ENCODE data around the gene DNAJC1. TPM values are rescaled to one million over a fixed set of nuclear protein-coding genes. Genes with fewer than 3 reads are reported as not detected.
"Not testable (repeated sequence)": the region's sequence is repeated elsewhere in the genome, so short reads cannot be mapped to it uniquely, and the experiment has no call there.

Gene DNAJC1
- total and polyA plus RNA-seq, 4 donors = 15.2 to 30.4 (median 22.7) TPM

DNA sequence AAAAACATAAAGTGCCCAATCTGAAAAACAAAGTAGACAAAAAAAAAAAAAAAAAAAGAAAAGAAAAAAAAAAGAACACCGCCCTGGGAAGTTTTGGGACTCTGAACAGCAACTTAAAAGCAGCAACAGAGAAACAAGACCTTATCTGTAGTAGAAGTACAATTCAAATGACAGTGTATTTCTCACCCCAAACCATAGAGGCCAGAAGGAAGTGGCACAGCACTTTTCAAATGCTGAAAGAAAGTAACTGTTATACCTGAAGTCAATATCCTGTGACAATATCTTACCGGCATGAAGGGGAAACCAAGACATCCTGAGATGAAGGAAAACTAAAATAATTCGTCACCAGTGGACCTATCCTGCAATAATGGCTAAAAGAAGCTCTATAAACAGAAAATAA is 112.1 kb downstream of the DNAJC1 start:
- ATAC-seq (ENCODE audit: low FRiP score) = no peak
- 97 to 98% methylated on average over 3 of the region's 3 CpGs for WGBS, 2 donors
- H3K9me3 ChIP-seq (ENCODE audit: control insufficient read depth, low read length) = peaks cover 3% of the 10 kb centered on the region
- H3K27me3 ChIP-seq (ENCODE audit: control insufficient read depth in 1 of 2, insufficient read depth in 2 of 2, low read length in 1 of 2) = no peaks in the 10 kb centered on the region
- intact Hi-C loops (cut with DNase I) = no loop called here
- H3K27ac ChIP-seq (ENCODE audit: low read depth in 1 of 2, low read length in 2 of 2) = no peak overlapping the region
- H3K4me3 ChIP-seq (ENCODE audit: low read length in 2 of 2) = no peak overlapping the region
- peaks cover 0 to 4% of the 10 kb centered on the region in 2 donors for H3K36me3 ChIP-seq (ENCODE audit: control insufficient read depth in 1 of 2, insufficient read depth in 2 of 2, low read length in 1 of 2)
- DNase-seq = no peak
- H3K4me1 ChIP-seq (ENCODE audit: control insufficient read depth in 1 of 2, insufficient read depth in 2 of 2, low read length in 2 of 2) = no peaks in the 10 kb centered on the region

DNA sequence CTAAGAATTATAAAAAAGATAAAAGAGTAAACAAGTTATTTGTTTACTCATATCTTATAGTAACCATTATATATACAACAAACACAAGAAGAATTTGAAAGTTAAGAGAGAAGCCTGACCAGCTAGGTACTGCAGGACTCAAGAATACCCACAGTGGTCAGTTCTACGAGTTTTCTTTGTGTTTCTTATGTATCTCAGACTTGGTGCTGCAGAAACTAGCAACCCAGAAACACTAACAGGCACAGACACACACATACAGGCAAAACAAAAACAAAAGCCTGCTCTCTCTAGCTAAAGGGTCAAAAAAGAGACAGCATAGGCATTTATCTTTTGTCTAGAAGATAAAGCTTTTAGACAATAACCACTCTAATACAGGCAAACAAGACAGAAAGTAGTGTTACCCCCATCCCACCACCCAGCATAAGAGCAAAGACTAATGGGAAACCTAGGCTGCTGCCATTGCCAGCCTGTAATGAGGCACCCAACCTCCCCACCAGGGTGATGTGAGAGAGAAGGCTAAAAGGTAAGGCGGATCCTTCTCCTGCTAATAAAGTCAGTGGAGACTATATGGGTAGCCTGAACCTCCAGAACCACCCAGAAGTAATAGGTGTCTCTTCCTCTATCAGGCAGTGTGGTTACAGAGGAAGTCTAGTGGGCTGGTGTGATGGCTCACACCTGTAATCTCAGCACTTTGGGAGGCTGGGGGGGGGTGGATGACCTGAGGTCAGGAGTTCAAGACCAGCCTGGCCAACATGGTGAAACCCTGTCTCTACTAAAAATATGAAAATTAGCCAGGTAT is 113.9 kb downstream of the DNAJC1 start:
- DNase-seq (no peak), ATAC-seq (ENCODE audit: low FRiP score) (no peak)
- Histone ChIP-seq H3K4me3 (ENCODE audit: low read length in 2 of 2) (no peak overlapping the region), H3K36me3 (ENCODE audit: control insufficient read depth in 1 of 2, insufficient read depth in 2 of 2, low read length in 1 of 2) (peaks cover 0 to 3% of the 10 kb centered on the region in 2 donors), H3K27me3 (ENCODE audit: control insufficient read depth in 1 of 2, insufficient read depth in 2 of 2, low read length in 1 of 2) (no peaks in the 10 kb centered on the region), H3K9me3 (ENCODE audit: control insufficient read depth, low read length) (peaks cover 2% of the 10 kb centered on the region), H3K4me1 (ENCODE audit: control insufficient read depth in 1 of 2, insufficient read depth in 2 of 2, low read length in 2 of 2) (no peaks in the 10 kb centered on the region), H3K27ac (ENCODE audit: low read depth in 1 of 2, low read length in 2 of 2) (no peak overlapping the region)
- intact Hi-C loops (cut with DNase I) = no loop called here
- WGBS, 2 donors = 91 to 96% methylated on average over 2 of the region's 2 CpGs

DNA sequence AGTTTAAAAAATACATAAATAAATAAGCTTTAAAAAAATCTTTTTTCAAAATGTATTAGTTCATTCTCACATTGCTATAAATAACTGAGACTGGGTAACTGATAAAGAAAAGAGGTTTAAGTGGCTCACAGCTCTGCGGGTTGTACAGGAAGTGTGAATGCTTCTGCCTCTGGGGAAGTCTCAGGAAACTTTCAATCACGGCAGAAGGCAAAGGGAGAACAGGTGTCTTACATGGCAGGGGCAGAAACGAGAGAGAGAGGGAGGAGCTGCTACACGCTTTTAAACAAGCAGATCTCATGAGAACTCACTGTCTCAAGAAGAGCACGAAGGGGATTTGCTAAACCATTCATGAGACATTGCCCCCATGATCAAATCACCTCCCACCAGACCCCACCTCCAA is 114.6 kb downstream of the DNAJC1 start:
- H3K36me3 ChIP-seq (ENCODE audit: control insufficient read depth in 1 of 2, insufficient read depth in 2 of 2, low read length in 1 of 2) = peaks cover 0 to 2% of the 10 kb centered on the region in 2 donors
- 65 to 66% methylated on average over 5 of the region's 5 CpGs for WGBS, 2 donors
- H3K27ac ChIP-seq (ENCODE audit: low read depth in 1 of 2, low read length in 2 of 2) = no peak overlapping the region
- H3K4me1 ChIP-seq (ENCODE audit: control insufficient read depth in 1 of 2, insufficient read depth in 2 of 2, low read length in 2 of 2) = no peaks in the 10 kb centered on the region
- intact Hi-C loops (cut with DNase I) = no loop called here
- peaks cover 1% of the 10 kb centered on the region for H3K9me3 ChIP-seq (ENCODE audit: control insufficient read depth, low read length)
- ATAC-seq (ENCODE audit: low FRiP score) = no peak
- no peak for DNase-seq
- H3K4me3 ChIP-seq (ENCODE audit: low read length in 2 of 2) = no peak overlapping the region
- H3K27me3 ChIP-seq (ENCODE audit: control insufficient read depth in 1 of 2, insufficient read depth in 2 of 2, low read length in 1 of 2) = no peaks in the 10 kb centered on the region

DNA sequence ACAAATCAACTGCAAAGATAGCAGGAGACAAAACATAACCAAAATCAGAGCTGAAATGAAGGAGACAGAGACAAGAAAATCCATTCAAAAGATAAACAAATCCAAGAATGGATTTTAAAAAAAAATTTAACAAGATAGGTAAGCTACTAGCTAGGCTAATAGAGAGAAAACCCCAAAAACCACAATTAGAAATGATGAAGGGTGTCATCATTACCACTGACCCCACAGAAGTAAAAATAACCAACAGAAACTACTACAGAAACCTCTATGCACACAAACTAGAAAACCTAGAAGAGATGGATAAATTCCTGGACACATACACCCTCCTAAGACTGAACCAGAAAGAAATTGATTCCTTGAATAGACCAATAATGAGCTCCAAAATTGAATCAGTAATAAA is 117.6 kb downstream of the DNAJC1 start:
- H3K27me3 ChIP-seq (ENCODE audit: control insufficient read depth in 1 of 2, insufficient read depth in 2 of 2, low read length in 1 of 2) = no peaks in the 10 kb centered on the region
- peaks cover 0 to 2% of the 10 kb centered on the region in 2 donors for H3K36me3 ChIP-seq (ENCODE audit: control insufficient read depth in 1 of 2, insufficient read depth in 2 of 2, low read length in 1 of 2)
- DNase-seq (no peak), ATAC-seq (ENCODE audit: low FRiP score) (no peak)
- peaks cover 1% of the 10 kb centered on the region for H3K9me3 ChIP-seq (ENCODE audit: control insufficient read depth, low read length)
- intact Hi-C loops (cut with DNase I) = no loop called here
- H3K4me3 ChIP-seq (ENCODE audit: low read length in 2 of 2) = no peak overlapping the region
- no peaks in the 10 kb centered on the region for H3K4me1 ChIP-seq (ENCODE audit: control insufficient read depth in 1 of 2, insufficient read depth in 2 of 2, low read length in 2 of 2)
- H3K27ac ChIP-seq (ENCODE audit: low read depth in 1 of 2, low read length in 2 of 2) = no peak overlapping the region

DNA sequence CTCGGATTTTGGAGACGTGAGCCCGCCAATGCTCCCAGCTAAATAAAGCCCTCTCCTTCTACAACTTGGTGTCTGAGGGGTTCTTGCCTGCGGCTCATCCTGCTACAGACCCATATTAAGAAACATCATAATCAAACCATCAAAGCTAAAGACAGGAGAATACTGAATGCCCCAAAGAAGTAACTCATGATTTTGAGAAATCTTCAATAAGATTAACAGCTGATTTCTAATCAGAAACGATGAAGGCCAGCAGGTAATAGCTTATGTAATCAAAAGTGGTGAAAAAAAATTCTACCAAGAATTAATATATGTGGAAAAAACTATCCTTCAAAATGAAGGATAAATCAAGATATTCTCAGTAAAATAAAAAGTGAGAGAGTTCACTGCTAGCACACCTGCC is 130.3 kb downstream of the DNAJC1 start:
- H3K36me3 ChIP-seq (ENCODE audit: control insufficient read depth in 1 of 2, insufficient read depth in 2 of 2, low read length in 1 of 2) = peaks cover 0 to 5% of the 10 kb centered on the region in 2 donors
- intact Hi-C loops (cut with DNase I) = no loop called here
- WGBS, 2 donors = 97 to 100% methylated on average over 5 of the region's 5 CpGs

DNA sequence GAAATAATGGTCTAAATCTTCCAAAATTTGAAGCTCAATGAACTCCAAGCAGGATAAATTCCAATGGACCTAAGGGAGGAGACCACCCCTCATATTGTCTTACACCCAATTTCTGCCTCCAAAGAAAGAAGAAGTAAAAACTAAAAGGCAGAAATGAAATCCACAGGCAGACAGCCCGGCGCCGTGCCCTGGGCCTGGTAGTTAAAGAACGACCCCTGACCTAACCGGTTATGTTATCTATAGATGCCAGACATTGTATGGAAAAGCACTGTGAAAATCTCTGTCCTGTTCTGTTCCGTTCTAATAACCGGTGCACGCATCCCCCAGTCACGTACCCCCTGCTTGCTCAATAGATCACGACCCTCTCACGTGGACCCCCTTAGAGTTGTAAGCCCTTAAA is 130.8 kb downstream of the DNAJC1 start:
- H3K9me3 ChIP-seq (ENCODE audit: control insufficient read depth, low read length); DNase-seq; ATAC-seq (ENCODE audit: low FRiP score); H3K4me3 ChIP-seq (ENCODE audit: low read length in 2 of 2); intact Hi-C loops (cut with DNase I); H3K27me3 ChIP-seq (ENCODE audit: control insufficient read depth in 1 of 2, insufficient read depth in 2 of 2, low read length in 1 of 2); H3K4me1 ChIP-seq (ENCODE audit: control insufficient read depth in 1 of 2, insufficient read depth in 2 of 2, low read length in 2 of 2); H3K36me3 ChIP-seq (ENCODE audit: control insufficient read depth in 1 of 2, insufficient read depth in 2 of 2, low read length in 1 of 2); H3K27ac ChIP-seq (ENCODE audit: low read depth in 1 of 2, low read length in 2 of 2): not testable (repeated sequence)
- 97 to 98% methylated on average over 11 of the region's 11 CpGs for WGBS, 2 donors

More for the DNA sequence above, 130.3 kb downstream of the DNAJC1 start:
- no peak overlapping the region for H3K27ac ChIP-seq (ENCODE audit: low read depth in 1 of 2, low read length in 2 of 2)
- no peaks in the 10 kb centered on the region for H3K27me3 ChIP-seq (ENCODE audit: control insufficient read depth in 1 of 2, insufficient read depth in 2 of 2, low read length in 1 of 2)
- DNase-seq (no peak), ATAC-seq (ENCODE audit: low FRiP score) (no peak)
- H3K4me1 ChIP-seq (ENCODE audit: control insufficient read depth in 1 of 2, insufficient read depth in 2 of 2, low read length in 2 of 2) = no peaks in the 10 kb centered on the region
- H3K9me3 ChIP-seq (ENCODE audit: control insufficient read depth, low read length) = peaks cover 3% of the 10 kb centered on the region
- H3K4me3 ChIP-seq (ENCODE audit: low read length in 2 of 2) = no peak overlapping the region

DNA sequence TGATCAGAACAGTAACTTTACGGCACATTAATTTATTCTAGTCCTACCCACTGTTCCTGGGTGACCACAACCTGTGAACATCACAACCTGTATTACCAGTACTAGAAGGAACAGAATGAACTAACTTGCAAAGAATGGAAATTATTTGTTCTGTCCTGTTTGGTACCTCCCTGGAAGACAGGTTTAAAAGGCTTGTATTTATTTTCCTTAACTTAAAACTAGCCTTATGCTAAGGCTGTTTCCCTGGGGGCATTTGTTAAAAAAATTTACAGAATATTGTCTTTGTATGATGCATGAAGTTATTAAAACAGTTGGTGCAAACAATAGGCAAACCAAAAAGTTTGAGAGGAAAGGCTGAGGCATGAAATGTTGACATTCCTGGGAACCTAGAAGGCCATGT is 132.7 kb downstream of the DNAJC1 start:
- intact Hi-C loops (cut with DNase I) = no loop called here
- Histone ChIP-seq H3K27me3 (ENCODE audit: control insufficient read depth in 1 of 2, insufficient read depth in 2 of 2, low read length in 1 of 2) (no peaks in the 10 kb centered on the region), H3K4me1 (ENCODE audit: control insufficient read depth in 1 of 2, insufficient read depth in 2 of 2, low read length in 2 of 2) (no peaks in the 10 kb centered on the region), H3K9me3 (ENCODE audit: control insufficient read depth, low read length) (peaks cover 3% of the 10 kb centered on the region), H3K4me3 (ENCODE audit: low read length in 2 of 2) (no peak overlapping the region), H3K27ac (ENCODE audit: low read depth in 1 of 2, low read length in 2 of 2) (no peak overlapping the region), H3K36me3 (ENCODE audit: control insufficient read depth in 1 of 2, insufficient read depth in 2 of 2, low read length in 1 of 2) (peaks cover 0 to 5% of the 10 kb centered on the region in 2 donors)
- WGBS, 2 donors = 96 to 100% methylated on average over 1 of the region's 1 CpG
- DNase-seq (no peak), ATAC-seq (ENCODE audit: low FRiP score) (no peak)

DNA sequence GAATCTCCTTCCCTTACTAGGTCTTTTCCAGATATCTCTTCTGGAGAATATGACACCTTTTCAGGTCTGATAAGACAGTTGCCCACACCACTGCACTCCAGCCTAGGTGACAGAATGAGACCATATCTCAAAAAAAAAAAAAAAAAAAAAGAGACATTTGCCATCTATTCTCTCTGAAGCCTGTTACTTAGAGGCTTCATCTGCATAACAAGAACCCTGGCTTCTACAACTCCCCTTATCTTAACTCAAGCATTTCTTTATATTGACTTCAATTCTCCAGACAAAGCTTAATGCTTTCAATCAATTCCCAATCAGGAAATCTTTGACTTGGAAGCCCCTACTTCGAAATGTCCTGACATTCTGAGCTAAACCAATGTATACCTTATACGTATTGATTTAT is 134.4 kb downstream of the DNAJC1 start:
- H3K4me3 ChIP-seq (ENCODE audit: low read length in 2 of 2); intact Hi-C loops (cut with DNase I); ATAC-seq (ENCODE audit: low FRiP score); H3K4me1 ChIP-seq (ENCODE audit: control insufficient read depth in 1 of 2, insufficient read depth in 2 of 2, low read length in 2 of 2); H3K36me3 ChIP-seq (ENCODE audit: control insufficient read depth in 1 of 2, insufficient read depth in 2 of 2, low read length in 1 of 2); DNase-seq; H3K27me3 ChIP-seq (ENCODE audit: control insufficient read depth in 1 of 2, insufficient read depth in 2 of 2, low read length in 1 of 2); H3K27ac ChIP-seq (ENCODE audit: low read depth in 1 of 2, low read length in 2 of 2); H3K9me3 ChIP-seq (ENCODE audit: control insufficient read depth, low read length): not testable (repeated sequence)
- WGBS, 2 donors = 88 to 92% methylated on average over 2 of the region's 2 CpGs

DNA sequence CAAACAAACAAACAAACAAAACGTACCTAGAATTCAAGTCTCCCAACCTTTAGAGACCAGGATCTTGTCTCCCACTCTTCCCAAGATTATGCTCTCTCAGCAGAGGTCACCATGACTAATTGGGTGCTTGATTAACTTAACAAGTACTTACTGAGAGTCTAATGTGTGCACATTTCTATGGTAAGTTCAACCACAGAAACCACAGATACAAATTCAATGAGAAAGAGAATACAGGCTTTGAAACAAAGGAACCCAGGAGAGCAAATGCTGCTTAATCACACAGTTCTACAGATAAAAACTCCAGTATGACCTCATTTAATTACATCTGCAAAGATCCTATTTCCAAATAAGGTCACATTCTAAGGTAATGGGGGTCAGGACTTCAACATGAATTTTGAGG is 142.8 kb downstream of the DNAJC1 start:
- Histone ChIP-seq H3K4me1 (ENCODE audit: control insufficient read depth in 1 of 2, insufficient read depth in 2 of 2, low read length in 2 of 2) (no peaks in the 10 kb centered on the region), H3K27ac (ENCODE audit: low read depth in 1 of 2, low read length in 2 of 2) (no peak overlapping the region), H3K9me3 (ENCODE audit: control insufficient read depth, low read length) (no peaks in the 10 kb centered on the region), H3K27me3 (ENCODE audit: control insufficient read depth in 1 of 2, insufficient read depth in 2 of 2, low read length in 1 of 2) (no peaks in the 10 kb centered on the region), H3K4me3 (ENCODE audit: low read length in 2 of 2) (no peak overlapping the region), H3K36me3 (ENCODE audit: control insufficient read depth in 1 of 2, insufficient read depth in 2 of 2, low read length in 1 of 2) (no peaks in the 10 kb centered on the region)
- WGBS, 2 donors = 81 to 84% methylated on average over 1 of the region's 1 CpG
- ATAC-seq (ENCODE audit: low FRiP score) (no peak), DNase-seq (no peak)
- intact Hi-C loops (cut with DNase I) = no loop called here
